ENCODE data around the gene ERMP1. TPM values are rescaled to one million over a fixed set of nuclear protein-coding genes. Genes with fewer than 3 reads are reported as not detected.

The ERMP1 gene
- total RNA-seq, 1 experiment from 2014 or later, result 34.7 TPM

DNA sequence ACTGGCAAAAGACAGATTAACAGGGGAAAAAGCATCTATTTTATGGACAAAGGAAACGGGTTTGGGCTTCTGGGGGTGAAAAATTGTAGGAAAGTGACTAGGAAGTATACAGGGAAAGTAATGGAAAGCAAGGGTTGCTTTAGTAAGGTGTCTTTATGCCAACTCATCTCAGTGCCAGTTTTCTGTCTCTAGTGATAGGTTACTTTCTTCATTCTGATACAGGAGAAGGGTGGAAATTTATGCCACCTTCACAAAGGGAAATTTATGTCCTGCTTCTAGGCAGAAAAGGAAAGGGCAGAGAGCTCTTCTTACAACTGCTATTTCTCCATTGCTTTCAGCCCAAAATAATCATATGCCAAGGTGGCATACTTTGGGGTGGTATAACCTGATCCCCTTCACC is 20.1 kb upstream of the ERMP1 start:
- intact Hi-C loops (cut with micrococcal nuclease; ENCODE audit: unreplicated experiment), result no loop called here
- POLR2A ChIA-PET, result no interaction called here
- H3K27ac Mint-ChIP-seq (ENCODE audit: unreplicated experiment), result no peak overlapping the region
- Histone ChIP-seq H3K9me3 (no peaks in the 10 kb centered on the region), H3K36me3 (ENCODE audit: control insufficient read depth, insufficient read depth, low read length) (no peaks in the 10 kb centered on the region), H3K27me3 (replicated peaks; ENCODE audit: control insufficient read depth, insufficient read depth, low read length) (no peaks in the 10 kb centered on the region), H3K4me3 (ENCODE audit: low read depth, low read length) (no peak overlapping the region), H3K4me1 (no peaks in the 10 kb centered on the region)
- DNase-seq, result no peak
- H3K9me3 Mint-ChIP-seq (ENCODE audit: unreplicated experiment), result no peaks in the 10 kb centered on the region
- CTCF ChIA-PET, result no interaction called here
- H3K4me3 Mint-ChIP-seq (ENCODE audit: unreplicated experiment), result no peak overlapping the region
- TF ChIP-seq, protein P1, sequence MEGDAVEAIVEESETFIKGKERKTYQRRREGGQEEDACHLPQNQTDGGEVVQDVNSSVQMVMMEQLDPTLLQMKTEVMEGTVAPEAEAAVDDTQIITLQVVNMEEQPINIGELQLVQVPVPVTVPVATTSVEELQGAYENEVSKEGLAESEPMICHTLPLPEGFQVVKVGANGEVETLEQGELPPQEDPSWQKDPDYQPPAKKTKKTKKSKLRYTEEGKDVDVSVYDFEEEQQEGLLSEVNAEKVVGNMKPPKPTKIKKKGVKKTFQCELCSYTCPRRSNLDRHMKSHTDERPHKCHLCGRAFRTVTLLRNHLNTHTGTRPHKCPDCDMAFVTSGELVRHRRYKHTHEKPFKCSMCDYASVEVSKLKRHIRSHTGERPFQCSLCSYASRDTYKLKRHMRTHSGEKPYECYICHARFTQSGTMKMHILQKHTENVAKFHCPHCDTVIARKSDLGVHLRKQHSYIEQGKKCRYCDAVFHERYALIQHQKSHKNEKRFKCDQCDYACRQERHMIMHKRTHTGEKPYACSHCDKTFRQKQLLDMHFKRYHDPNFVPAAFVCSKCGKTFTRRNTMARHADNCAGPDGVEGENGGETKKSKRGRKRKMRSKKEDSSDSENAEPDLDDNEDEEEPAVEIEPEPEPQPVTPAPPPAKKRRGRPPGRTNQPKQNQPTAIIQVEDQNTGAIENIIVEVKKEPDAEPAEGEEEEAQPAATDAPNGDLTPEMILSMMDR (IDR thresholded peaks at IDR 0.05; ENCODE audit: insufficient read depth in 1 of 2, low read depth in 1 of 2, low read length in 1 of 2, severe bottlenecking in 1 of 2, unreplicated experiment in 1 of 2), result no peak
- no peaks in the 10 kb centered on the region for H3K27me3 Mint-ChIP-seq (ENCODE audit: insufficient read depth, unreplicated experiment)
- H3K4me1 Mint-ChIP-seq (ENCODE audit: low read depth, unreplicated experiment), result no peaks in the 10 kb centered on the region
- H3K36me3 Mint-ChIP-seq (ENCODE audit: insufficient read depth, unreplicated experiment), result no peaks in the 10 kb centered on the region
- BruUV-seq (replicated peaks), result no TSS peak

DNA sequence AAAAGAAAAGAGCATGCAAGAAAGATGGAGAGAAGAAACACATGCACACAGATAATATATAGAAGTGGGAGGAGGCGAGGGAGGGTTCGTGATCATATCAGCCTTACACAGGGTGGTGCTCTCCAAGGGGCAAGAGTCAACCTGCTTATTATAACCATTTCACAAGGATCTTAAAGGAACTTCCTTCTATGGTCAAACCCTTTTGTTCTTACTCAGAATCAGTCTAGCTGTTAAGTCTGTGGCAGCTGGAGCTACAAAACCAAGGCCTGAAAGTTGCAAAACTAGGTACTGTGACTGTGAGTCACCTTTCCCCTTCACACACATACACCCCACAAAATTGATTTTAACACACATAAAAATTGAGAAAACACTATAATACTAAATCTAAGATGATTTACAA is 18.5 kb upstream of the ERMP1 start:
- Mint-ChIP-seq H3K36me3 (ENCODE audit: insufficient read depth, unreplicated experiment) (no peaks in the 10 kb centered on the region), H3K27ac (ENCODE audit: unreplicated experiment) (no peak overlapping the region), H3K9me3 (ENCODE audit: unreplicated experiment) (no peaks in the 10 kb centered on the region), H3K4me1 (ENCODE audit: low read depth, unreplicated experiment) (no peaks in the 10 kb centered on the region), H3K4me3 (ENCODE audit: unreplicated experiment) (no peak overlapping the region), H3K27me3 (ENCODE audit: insufficient read depth, unreplicated experiment) (no peaks in the 10 kb centered on the region)
- BruUV-seq (replicated peaks), result no TSS peak
- no peak overlapping the region for H3K4me3 ChIP-seq (ENCODE audit: low read depth, low read length)
- DNase-seq, result no peak
- intact Hi-C loops (cut with micrococcal nuclease; ENCODE audit: unreplicated experiment), result no loop called here
- TF ChIP-seq, protein P1 (IDR thresholded peaks at IDR 0.05; ENCODE audit: insufficient read depth in 1 of 2, low read depth in 1 of 2, low read length in 1 of 2, severe bottlenecking in 1 of 2, unreplicated experiment in 1 of 2), result no peak
- ChIA-PET CTCF (no interaction called here), POLR2A (no interaction called here)
- H3K9me3 ChIP-seq, result no peaks in the 10 kb centered on the region
- no peaks in the 10 kb centered on the region for H3K36me3 ChIP-seq (ENCODE audit: control insufficient read depth, insufficient read depth, low read length)
- H3K4me1 ChIP-seq, result no peaks in the 10 kb centered on the region
- no peaks in the 10 kb centered on the region for H3K27me3 ChIP-seq (replicated peaks; ENCODE audit: control insufficient read depth, insufficient read depth, low read length)

DNA sequence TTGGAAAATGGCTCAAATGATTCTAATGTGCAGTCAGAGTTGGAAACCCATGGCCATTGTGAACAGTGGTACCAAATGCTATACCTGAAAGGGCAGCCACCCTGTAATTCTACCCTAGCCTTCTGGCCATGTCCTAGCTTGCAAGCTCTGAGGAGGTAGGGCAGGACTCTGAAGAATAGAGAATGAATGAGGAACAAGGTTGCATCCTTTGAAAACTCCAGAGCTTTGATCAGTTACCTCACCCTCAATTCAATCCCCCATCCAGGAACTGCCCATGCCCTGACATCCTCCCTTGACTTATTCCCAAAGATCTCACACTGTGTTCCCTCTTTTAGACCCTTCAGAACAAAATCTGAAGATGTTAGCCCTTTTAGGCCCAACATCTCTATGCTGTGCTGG is 17.8 kb upstream of the ERMP1 start:
- no peaks in the 10 kb centered on the region for H3K27me3 Mint-ChIP-seq (ENCODE audit: insufficient read depth, unreplicated experiment)
- Histone ChIP-seq H3K36me3 (ENCODE audit: control insufficient read depth, insufficient read depth, low read length) (no peaks in the 10 kb centered on the region), H3K4me1 (no peaks in the 10 kb centered on the region), H3K27me3 (replicated peaks; ENCODE audit: control insufficient read depth, insufficient read depth, low read length) (no peaks in the 10 kb centered on the region), H3K4me3 (ENCODE audit: low read depth, low read length) (no peak overlapping the region), H3K9me3 (no peaks in the 10 kb centered on the region)
- H3K9me3 Mint-ChIP-seq (ENCODE audit: unreplicated experiment), result no peaks in the 10 kb centered on the region
- no peaks in the 10 kb centered on the region for H3K4me1 Mint-ChIP-seq (ENCODE audit: low read depth, unreplicated experiment)
- CTCF ChIA-PET, result no interaction called here
- no peak overlapping the region for H3K27ac Mint-ChIP-seq (ENCODE audit: unreplicated experiment)
- DNase-seq, result no peak
- H3K4me3 Mint-ChIP-seq (ENCODE audit: unreplicated experiment), result no peak overlapping the region
- no peaks in the 10 kb centered on the region for H3K36me3 Mint-ChIP-seq (ENCODE audit: insufficient read depth, unreplicated experiment)
- POLR2A ChIA-PET, result no interaction called here
- TF ChIP-seq, protein P1 (IDR thresholded peaks at IDR 0.05; ENCODE audit: insufficient read depth in 1 of 2, low read depth in 1 of 2, low read length in 1 of 2, severe bottlenecking in 1 of 2, unreplicated experiment in 1 of 2), result no peak
- no TSS peak for BruUV-seq (replicated peaks)
- intact Hi-C loops (cut with micrococcal nuclease; ENCODE audit: unreplicated experiment), result no loop called here

Measured in Caco-2 (cell line).